ENCODE data around the gene BCL11A. TPM values are rescaled to one million over a fixed set of nuclear protein-coding genes. Genes with fewer than 3 reads are reported as not detected.

BCL11A gene
- total and polyA plus RNA-seq, 8 donors = 1.2 to 27.4 (median 16.3) TPM

GRCh38 chr2:60447943-60448342 is 105.5 kb downstream of the BCL11A start:
- TF ChIP-seq POLR2AphosphoS5 (IDR thresholded peaks at IDR 0.05) = no peak
- TF ChIP-seq CTCF (IDR thresholded peaks at IDR 0.05) = no peak
- TF ChIP-seq POLR2A (IDR thresholded peaks at IDR 0.05) = no peak
- TF ChIP-seq EP300 (IDR thresholded peaks at IDR 0.05) = no peak
- H3K4me3 ChIP-seq = no peak overlapping the region
- 92 to 98% (median 94%) methylated on average over 1 of the region's 1 CpG for WGBS, 5 donors
- no peaks in the 10 kb centered on the region for H3K27me3 ChIP-seq
- no peaks in the 10 kb centered on the region for H3K9me3 ChIP-seq
- peaks cover 0 to 4% (median 0%) of the 10 kb centered on the region in 4 donors for H3K36me3 ChIP-seq
- intact Hi-C loops (cut with DNase I; ENCODE audit: low total_unique reads) = no loop called here
- no peak for DNase-seq
- H3K4me1 ChIP-seq = no peaks in the 10 kb centered on the region
- H3K27ac ChIP-seq = no peak overlapping the region

- peak overlapping the region in 1 of 5 donors; percentile 44 for H3K27ac ChIP-seq
- H3K36me3 ChIP-seq = no peaks in the 10 kb centered on the region
- no peaks in the 10 kb centered on the region for H3K9me3 ChIP-seq
- TF ChIP-seq EP300 (IDR thresholded peaks at IDR 0.05) (no peak), CTCF (IDR thresholded peaks at IDR 0.05) (no peak), POLR2A (IDR thresholded peaks at IDR 0.05) (no peak), POLR2AphosphoS5 (IDR thresholded peaks at IDR 0.05) (no peak)
- no peaks in the 10 kb centered on the region for H3K27me3 ChIP-seq
- no peak overlapping the region for H3K4me3 ChIP-seq
- no peaks in the 10 kb centered on the region for H3K4me1 ChIP-seq
- 79 to 92% (median 90%) methylated on average over 8 of the region's 8 CpGs for WGBS, 5 donors
- intact Hi-C loops (cut with DNase I; ENCODE audit: low total_unique reads) = no loop called here
- no peak for DNase-seq
Observed at GRCh38 chr2:60446413-60447267, 106.8 kb downstream of the BCL11A start.

- H3K4me3 ChIP-seq = no peak overlapping the region
- no peak for DNase-seq
- TF ChIP-seq EP300 (IDR thresholded peaks at IDR 0.05) (no peak), POLR2AphosphoS5 (IDR thresholded peaks at IDR 0.05) (no peak), CTCF (IDR thresholded peaks at IDR 0.05) (no peak), POLR2A (IDR thresholded peaks at IDR 0.05) (no peak)
- intact Hi-C loops (cut with DNase I; ENCODE audit: low total_unique reads) = no loop called here
- H3K27me3 ChIP-seq = no peaks in the 10 kb centered on the region
- WGBS, 5 donors = 43 to 56% (median 46%) methylated on average over 8 of the region's 8 CpGs
- no peaks in the 10 kb centered on the region for H3K36me3 ChIP-seq
- H3K4me1 ChIP-seq = no peaks in the 10 kb centered on the region
- H3K27ac ChIP-seq = no peak overlapping the region
- H3K9me3 ChIP-seq = no peaks in the 10 kb centered on the region
Observed at GRCh38 chr2:60445684-60446179, 107.7 kb downstream of the BCL11A start.

- intact Hi-C loops (cut with DNase I; ENCODE audit: low total_unique reads) = no loop called here
- Histone ChIP-seq H3K36me3 (no peaks in the 10 kb centered on the region), H3K9me3 (no peaks in the 10 kb centered on the region), H3K27me3 (no peaks in the 10 kb centered on the region), H3K4me1 (peaks cover 0 to 9% (median 0%) of the 10 kb centered on the region in 4 donors), H3K4me3 (no peak overlapping the region), H3K27ac (no peak overlapping the region)
- 78 to 91% (median 88%) methylated on average over 3 of the region's 3 CpGs for WGBS, 5 donors
- DNase-seq = no peak
- TF ChIP-seq POLR2AphosphoS5 (IDR thresholded peaks at IDR 0.05) = no peak
Observed at GRCh38 chr2:60442608-60443007, 110.8 kb downstream of the BCL11A start.

- Histone ChIP-seq H3K36me3 (no peaks in the 10 kb centered on the region), H3K27ac (no peak overlapping the region), H3K9me3 (no peaks in the 10 kb centered on the region), H3K4me1 (peaks cover 0 to 9% (median 0%) of the 10 kb centered on the region in 4 donors), H3K4me3 (no peak overlapping the region), H3K27me3 (no peaks in the 10 kb centered on the region)
- no peak for DNase-seq
- no peak for TF ChIP-seq CTCF (IDR thresholded peaks at IDR 0.05)
- TF ChIP-seq POLR2A (IDR thresholded peaks at IDR 0.05) = no peak
- no peak for TF ChIP-seq EP300 (IDR thresholded peaks at IDR 0.05)
- TF ChIP-seq POLR2AphosphoS5 (IDR thresholded peaks at IDR 0.05) = no peak
- 77 to 90% (median 81%) methylated on average over 5 of the region's 5 CpGs for WGBS, 5 donors
- intact Hi-C loops (cut with DNase I; ENCODE audit: low total_unique reads) = no loop called here
Observed at GRCh38 chr2:60441800-60442199, 111.7 kb downstream of the BCL11A start.
